Testis (tissue), 2 donors: Measurements from ENCODE around the gene TNRC6B.

Experiments used
- CTCF ChIP-seq, 3 experiments: fragments of 450-650 bp in 2 of 3; fragments of 200-600 bp in 1 of 3; sonication (generic) in 1 of 3; IDR thresholded peaks; one replicate each; pipeline ENCODE4 v1.5.1; 2016 to 2019; ENCODE audit warnings: antibody characterized with exemption in 3 of 3, mild to moderate bottlenecking in 2 of 3, moderate library complexity in 1 of 3
- POLR2A ChIP-seq: fragments of 450-650 bp; IDR thresholded peaks from one replicate; pipeline ENCODE4 v1.6.1; 2017; ENCODE audit warnings: antibody characterized with exemption, mild to moderate bottlenecking, moderate library complexity

GRCh38 chr22:40202225-40202944 lies 24.7 kb downstream of the TNRC6B start:
- no peak for TF ChIP-seq CTCF (IDR thresholded peaks at IDR 0.05)
- no peak for TF ChIP-seq POLR2A
